ENCODE data around the gene LINS1. TPM values are rescaled to one million over a fixed set of nuclear protein-coding genes. Genes with fewer than 3 reads are reported as not detected.

The LINS1 gene
- total RNA-seq, 4 donors from 2014 or later, result 16.3 to 32.2 (median 22.8) TPM

GRCh38 chr15:100573526-100573925 is 28.5 kb downstream of the LINS1 start:
- no peak for TF ChIP-seq CTCF (IDR thresholded peaks at IDR 0.05)
- DNase-seq (ENCODE audit: low spot score) (no peak), ATAC-seq (ENCODE audit: low FRiP score) (no peak)

DNA sequence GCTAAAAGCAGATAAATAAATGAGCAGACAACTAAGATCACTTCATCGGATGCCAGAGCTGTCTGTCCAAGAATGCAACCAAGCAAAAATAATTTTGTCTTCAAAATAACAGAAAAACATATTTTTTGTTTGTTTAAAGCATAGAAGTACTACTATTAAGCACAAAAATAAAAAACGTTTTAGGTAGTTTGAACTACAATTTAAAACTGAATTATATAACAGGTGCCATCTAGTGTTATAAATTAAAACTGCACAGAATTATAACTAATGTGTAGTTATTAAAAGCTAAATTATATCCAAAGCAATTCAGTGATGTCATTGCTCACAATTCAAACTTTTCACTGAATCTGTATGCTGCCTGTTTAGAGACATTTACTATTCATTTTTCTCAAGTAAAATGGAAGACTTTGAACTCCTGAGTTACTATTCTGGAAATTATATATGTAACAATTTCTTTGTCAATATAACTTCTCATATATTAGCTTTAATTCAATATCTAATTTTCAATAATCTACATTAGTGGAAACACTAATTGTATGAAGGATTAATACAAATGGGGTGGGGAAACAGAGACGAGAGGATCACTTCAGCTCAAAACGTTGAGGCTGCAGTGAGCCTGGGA is 29.5 kb downstream of the LINS1 start:
- no peak for TF ChIP-seq CTCF (IDR thresholded peaks at IDR 0.05)
- no peak for ATAC-seq (ENCODE audit: low FRiP score)
- DNase-seq (ENCODE audit: low spot score), result no peak

DNA sequence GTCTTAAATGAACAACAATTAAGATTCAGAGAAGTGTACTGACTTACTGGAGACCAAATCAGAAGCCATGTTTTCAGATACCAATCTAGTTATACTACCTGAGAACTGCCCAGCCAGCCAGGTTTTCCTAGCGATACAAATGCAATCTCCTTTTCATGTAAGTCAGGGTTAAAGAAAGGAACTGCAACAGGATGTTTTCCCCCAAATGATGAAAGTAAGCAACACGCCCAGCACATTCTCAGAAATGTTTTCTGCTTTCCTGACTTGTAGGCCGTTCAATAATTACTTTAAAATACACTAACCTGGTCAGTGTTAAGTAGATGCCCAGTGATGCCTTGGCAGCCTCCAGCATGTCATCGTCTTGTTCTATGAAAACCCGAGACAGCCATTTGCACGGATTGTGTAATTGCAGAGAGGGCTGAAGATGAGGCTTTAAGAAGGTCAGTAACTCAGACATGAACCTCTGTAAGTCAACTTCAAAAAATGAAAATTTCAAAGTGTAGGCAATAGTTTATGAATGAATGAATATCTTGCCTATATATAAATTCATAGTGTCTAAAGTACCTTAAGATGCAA is 30.3 kb downstream of the LINS1 start:
- DNase-seq (ENCODE audit: low spot score), result no peak
- ATAC-seq (ENCODE audit: low FRiP score), result no peak
- no peak for TF ChIP-seq CTCF (IDR thresholded peaks at IDR 0.05)

DNA sequence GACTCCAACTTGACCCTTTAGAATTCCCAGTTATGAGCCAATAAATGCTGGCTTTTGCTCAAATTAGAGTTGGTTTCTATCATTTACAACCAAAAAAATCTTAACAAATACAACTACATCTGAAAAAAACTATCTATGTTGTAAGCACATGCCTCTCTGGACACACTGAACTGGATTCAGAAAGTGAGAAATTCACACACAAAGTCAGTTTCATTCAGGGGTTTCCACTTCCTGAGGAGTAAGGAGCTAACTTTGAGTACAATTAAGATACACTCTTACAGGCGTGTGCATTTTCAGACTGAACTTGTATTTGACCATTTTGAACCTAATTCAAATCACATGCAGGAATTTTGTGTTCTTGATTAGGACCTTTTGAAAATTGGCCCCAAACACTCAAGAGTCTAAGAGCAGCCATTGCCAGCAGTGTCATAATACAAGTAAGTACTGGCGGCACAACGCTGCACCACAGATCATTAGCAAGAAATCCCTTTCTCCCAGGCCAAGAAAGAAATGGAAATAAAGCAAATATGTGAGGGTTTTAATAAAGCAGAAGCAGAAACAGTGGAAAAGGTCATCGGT is 31.2 kb downstream of the LINS1 start:
- DNase-seq (ENCODE audit: low spot score) (no peak), ATAC-seq (ENCODE audit: low FRiP score) (no peak)
- TF ChIP-seq CTCF (IDR thresholded peaks at IDR 0.05), result no peak

DNA sequence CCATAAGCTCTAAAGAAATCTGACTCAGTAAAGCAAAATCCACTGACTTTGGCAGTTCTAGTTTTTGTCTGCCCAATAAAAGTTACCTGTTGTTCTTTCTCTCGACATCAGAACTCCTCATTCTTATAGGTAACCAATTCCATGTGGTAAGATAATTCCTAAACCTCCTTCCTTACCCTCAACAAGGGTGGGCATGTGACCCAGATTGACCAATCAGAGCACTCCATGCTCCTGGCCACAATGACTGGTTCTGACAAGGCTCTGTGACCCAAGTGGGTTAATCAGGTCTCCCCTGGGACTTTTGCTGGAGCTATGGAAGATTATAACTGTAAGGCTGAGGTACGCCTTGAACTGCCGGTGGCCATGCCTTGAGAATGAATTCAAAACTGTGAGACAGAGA is 31.7 kb downstream of the LINS1 start:
- no peak for TF ChIP-seq CTCF (IDR thresholded peaks at IDR 0.05)
- ATAC-seq (ENCODE audit: low FRiP score), result no peak
- DNase-seq (ENCODE audit: low spot score), result no peak

GRCh38 chr15:100569391-100569790 is 32.6 kb downstream of the LINS1 start:
- no peak for TF ChIP-seq CTCF (IDR thresholded peaks at IDR 0.05)
- no peak for DNase-seq (ENCODE audit: low spot score)
- no peak for ATAC-seq (ENCODE audit: low FRiP score)

All from omental fat pad (tissue), 4 donors.